T follicular helper cell (primary cell): ENCODE data around the gene MED22.
A peak's percentile ranks its signal among the peaks of the same experiment; 100 is the strongest.
"Not testable (repeated sequence)": the region's sequence is repeated elsewhere in the genome, so short reads cannot be mapped to it uniquely, and the experiment has no call there.

Experiments used
- DNase-seq: peaks from one replicate; pipeline ENCODE4 v3.0.0-alpha.2; 2020; ENCODE audit warnings: low read depth
- total RNA-seq, 2 experiments: gene quantifications; one replicate each; lab custom pipeline; 2026; lab: John Stamatoyannopoulos, UW

Gene MED22
- total RNA-seq = 52.6 to 65.7 reads per million in 2 experiments

- peak; percentile 88 for DNase-seq
Observed at GRCh38 chr9:133347985-133348717, at the start of gene MED22, which contains the start of gene RPL7A. Gene MED22 (minus strand): TSS chr9:133348131. CDS start chr9:133346662, 1,469 bp downstream. Gene RPL7A (plus strand): TSS chr9:133348218. CDS start chr9:133348244, 26 bp downstream.

- no peak for DNase-seq
Observed at GRCh38 chr9:133397370-133397769, 49.4 kb upstream of the MED22 start.

- DNase-seq = no peak
Observed at GRCh38 chr9:133396952-133397351, 49.0 kb upstream of the MED22 start.

- no peak for DNase-seq
Observed at GRCh38 chr9:133394687-133395271, 46.8 kb upstream of the MED22 start.

- DNase-seq = no peak
Observed at GRCh38 chr9:133393399-133393798, 45.5 kb upstream of the MED22 start.

- not testable (repeated sequence) for DNase-seq
Observed at GRCh38 chr9:133392308-133392707, 44.4 kb upstream of the MED22 start.

- not testable (repeated sequence) for DNase-seq
Observed at GRCh38 chr9:133391449-133391848, 43.5 kb upstream of the MED22 start.

- DNase-seq = no peak
Observed at GRCh38 chr9:133390713-133391112, 42.8 kb upstream of the MED22 start.

GRCh38 chr9:133389562-133389961 lies 41.6 kb upstream of the MED22 start:
- DNase-seq = no peak

- no peak for DNase-seq
Observed at GRCh38 chr9:133389025-133389557, 41.2 kb upstream of the MED22 start.

- DNase-seq = no peak
Observed at GRCh38 chr9:133387680-133388079, 39.7 kb upstream of the MED22 start.

GRCh38 chr9:133386338-133386737 lies 38.4 kb upstream of the MED22 start:
- no peak for DNase-seq

- no peak for DNase-seq
Observed at GRCh38 chr9:133385452-133385851, 37.5 kb upstream of the MED22 start.

GRCh38 chr9:133384736-133385321 lies 36.9 kb upstream of the MED22 start:
- DNase-seq = no peak

- no peak for DNase-seq
Observed at GRCh38 chr9:133383438-133383837, 35.5 kb upstream of the MED22 start.

GRCh38 chr9:133382507-133383141 lies 34.7 kb upstream of the MED22 start:
- no peak for DNase-seq

GRCh38 chr9:133380734-133381133 lies 32.8 kb upstream of the MED22 start:
- DNase-seq = no peak

- no peak for DNase-seq
Observed at GRCh38 chr9:133379153-133380086, 31.5 kb upstream of the MED22 start.

GRCh38 chr9:133378408-133378962 lies 30.6 kb upstream of the MED22 start:
- DNase-seq = no peak

- DNase-seq = no peak
Observed at GRCh38 chr9:133377721-133378216, 29.8 kb upstream of the MED22 start.

- not testable (repeated sequence) for DNase-seq
Observed at GRCh38 chr9:133377280-133377679, 29.3 kb upstream of the MED22 start.
